ENCODE data around the gene ETFB. TPM values are rescaled to one million over a fixed set of nuclear protein-coding genes. Genes with fewer than 3 reads are reported as not detected.

ETFB gene
- total RNA-seq, 2 experiments from 2014 or later = 108 to 132 TPM

GRCh38 chr19:51370230-51370629 is 4.0 kb upstream of the ETFB start:
- no peak for DNase-seq
- Mint-ChIP-seq H3K4me3 (peak overlapping the region; percentile 69), H3K36me3 (ENCODE audit: low read depth) (peaks cover 9% of the 10 kb centered on the region), H3K4me1 (peaks cover 78% of the 10 kb centered on the region), H3K27me3 (no peaks in the 10 kb centered on the region), H3K9me3 (peaks cover 4% of the 10 kb centered on the region), H3K27ac (peak overlapping the region; percentile 95)
- CTCF ChIA-PET = interaction anchor here (1.3 kb wide), 1 partner anchor 31 kb away, joined by 3 read pairs; no protein-coding TSS in a partner anchor
- POLR2A ChIA-PET = no interaction called here

- Mint-ChIP-seq H3K9me3 (peaks cover 4% of the 10 kb centered on the region), H3K4me3 (peak within 1 kb of the TSS; percentile 99), H3K4me1 (peaks cover 76% of the 10 kb centered on the region), H3K27ac (peak within 1 kb of the TSS; percentile 95), H3K27me3 (no peaks in the 10 kb centered on the region), H3K36me3 (ENCODE audit: low read depth) (peaks cover 9% of the 10 kb centered on the region)
- no peak for DNase-seq
- ChIA-PET CTCF (interaction anchor here (0.9 to 1.7 kb wide), 5 partner anchors 10 to 68 kb away, joined by 3 to 13 read pairs (median 4); no protein-coding TSS in a partner anchor), POLR2A (no interaction called here)
Observed at GRCh38 chr19:51368366-51369282, 2.4 kb upstream of the ETFB start, which contains the start of gene CLDND2. Gene CLDND2, minus strand, starts transcription at chr19:51369003. Its CDS starts 426 bp downstream, at chr19:51368577.

- peaks cover 75% of the 10 kb centered on the region for H3K4me1 Mint-ChIP-seq
Observed at GRCh38 chr19:51367565-51368365, 1.6 kb upstream of the ETFB start.

GRCh38 chr19:51367255-51367564 is 1.0 kb upstream of the ETFB start:
- ChIA-PET POLR2A (interaction anchor here (0.8 to 1.2 kb wide), 2 partner anchors 24 to 27 kb away, joined by 3 to 13 read pairs; no protein-coding TSS in a partner anchor), CTCF (interaction anchor here (0.8 to 1.7 kb wide), 6 partner anchors 9 to 54 kb away, joined by 3 to 13 read pairs (median 4); no protein-coding TSS in a partner anchor)
- no peaks in the 10 kb centered on the region for H3K27me3 Mint-ChIP-seq
- H3K27ac Mint-ChIP-seq = peak overlapping the region; percentile 95
- peaks cover 5% of the 10 kb centered on the region for H3K36me3 Mint-ChIP-seq (ENCODE audit: low read depth)
- peak overlapping the region; percentile 99 for H3K4me3 Mint-ChIP-seq
- H3K9me3 Mint-ChIP-seq = no peaks in the 10 kb centered on the region
- no peak for DNase-seq
- peaks cover 75% of the 10 kb centered on the region for H3K4me1 Mint-ChIP-seq

More at GRCh38 chr19:51367565-51368365, 1.6 kb upstream of the ETFB start:
- Mint-ChIP-seq H3K27me3 (no peaks in the 10 kb centered on the region), H3K9me3 (peaks cover 1% of the 10 kb centered on the region), H3K27ac (peak overlapping the region; percentile 95), H3K4me3 (peak overlapping the region; percentile 99), H3K36me3 (ENCODE audit: low read depth) (peaks cover 7% of the 10 kb centered on the region)
- peak; percentile 96 for DNase-seq
- CTCF ChIA-PET = interaction anchor here (0.5 to 1.7 kb wide), 8 partner anchors 9 to 247 kb away, joined by 3 to 13 read pairs (median 4); no protein-coding TSS in a partner anchor
- POLR2A ChIA-PET = interaction anchor here (0.8 to 1.2 kb wide), 2 partner anchors 24 to 27 kb away, joined by 3 to 13 read pairs; no protein-coding TSS in a partner anchor

- Mint-ChIP-seq H3K36me3 (ENCODE audit: low read depth) (peaks cover 5% of the 10 kb centered on the region), H3K27ac (peak overlapping the region; percentile 95), H3K4me3 (peak overlapping the region; percentile 99), H3K4me1 (peaks cover 73% of the 10 kb centered on the region), H3K27me3 (no peaks in the 10 kb centered on the region), H3K9me3 (no peaks in the 10 kb centered on the region)
- POLR2A ChIA-PET = interaction anchor here (0.8 to 1.3 kb wide), 3 partner anchors 23 to 29 kb away, joined by 3 to 13 read pairs (median 6); no protein-coding TSS in a partner anchor
- peak; percentile 97 for DNase-seq
- CTCF ChIA-PET = interaction anchor here (1.2 to 1.7 kb wide), 4 partner anchors 17 to 28 kb away, joined by 4 to 13 read pairs (median 8); no protein-coding TSS in a partner anchor
Observed at GRCh38 chr19:51366389-51367254, 434 bp upstream of the ETFB start.

- Mint-ChIP-seq H3K9me3 (no peaks in the 10 kb centered on the region), H3K4me1 (peaks cover 61% of the 10 kb centered on the region), H3K27me3 (no peaks in the 10 kb centered on the region), H3K4me3 (peak overlapping the region; percentile 99), H3K27ac (peak overlapping the region; percentile 95), H3K36me3 (ENCODE audit: low read depth) (peaks cover 5% of the 10 kb centered on the region)
- peak; percentile 30 for DNase-seq
- ChIA-PET POLR2A (interaction anchor here (1.3 kb wide), 1 partner anchor 30 kb away, joined by 6 read pairs; no protein-coding TSS in a partner anchor), CTCF (interaction anchor here (1.3 to 1.8 kb wide), 2 partner anchors 26 to 27 kb away, joined by 3 to 6 read pairs; no protein-coding TSS in a partner anchor)
Observed at GRCh38 chr19:51365211-51365964, 800 bp downstream of the ETFB start.

GRCh38 chr19:51364200-51365106 is 1.7 kb downstream of the ETFB start:
- Mint-ChIP-seq H3K27me3 (no peaks in the 10 kb centered on the region), H3K36me3 (ENCODE audit: low read depth) (peaks cover 2% of the 10 kb centered on the region), H3K27ac (no peak overlapping the region), H3K9me3 (no peaks in the 10 kb centered on the region), H3K4me3 (peak overlapping the region; percentile 46), H3K4me1 (peaks cover 58% of the 10 kb centered on the region)
- DNase-seq = no peak
- POLR2A ChIA-PET = interaction anchor here (0.5 kb wide), 1 partner anchor 82 kb away, joined by 4 read pairs; no protein-coding TSS in a partner anchor
- CTCF ChIA-PET = interaction anchor here (1.8 kb wide), 1 partner anchor 28 kb away, joined by 3 read pairs; no protein-coding TSS in a partner anchor

GRCh38 chr19:51361239-51361638 is 4.9 kb downstream of the ETFB start:
- CTCF ChIA-PET = interaction anchor here (1.2 kb wide), 1 partner anchor 92 kb away, joined by 3 read pairs; no protein-coding TSS in a partner anchor
- no peaks in the 10 kb centered on the region for H3K27me3 Mint-ChIP-seq
- POLR2A ChIA-PET = no interaction called here
- H3K4me1 Mint-ChIP-seq = peaks cover 51% of the 10 kb centered on the region
- H3K36me3 Mint-ChIP-seq (ENCODE audit: low read depth) = peaks cover 10% of the 10 kb centered on the region
- no peak overlapping the region for H3K27ac Mint-ChIP-seq
- H3K9me3 Mint-ChIP-seq = no peaks in the 10 kb centered on the region
- no peak overlapping the region for H3K4me3 Mint-ChIP-seq
- no peak for DNase-seq

- Mint-ChIP-seq H3K9me3 (no peaks in the 10 kb centered on the region), H3K27ac (peak overlapping the region; percentile 17), H3K36me3 (ENCODE audit: low read depth) (peaks cover 13% of the 10 kb centered on the region), H3K27me3 (no peaks in the 10 kb centered on the region), H3K4me1 (peaks cover 55% of the 10 kb centered on the region), H3K4me3 (no peak overlapping the region)
- no peak for DNase-seq
- ChIA-PET POLR2A (interaction anchor here (0.6 kb wide), 1 partner anchor 11 kb away, joined by 3 read pairs; no protein-coding TSS in a partner anchor), CTCF (interaction anchor here (0.7 to 2.7 kb wide), 4 partner anchors 9 to 35 kb away, joined by 3 to 8 read pairs (median 3); no protein-coding TSS in a partner anchor)
Observed at GRCh38 chr19:51359294-51359693, 6.9 kb downstream of the ETFB start.

GRCh38 chr19:51357952-51358351 is 8.2 kb downstream of the ETFB start:
- Mint-ChIP-seq H3K36me3 (ENCODE audit: low read depth) (peaks cover 13% of the 10 kb centered on the region), H3K27me3 (no peaks in the 10 kb centered on the region), H3K27ac (no peak overlapping the region), H3K9me3 (no peaks in the 10 kb centered on the region), H3K4me1 (peaks cover 46% of the 10 kb centered on the region), H3K4me3 (no peak overlapping the region)
- ChIA-PET POLR2A (interaction anchor here (0.9 kb wide), 1 partner anchor 17 kb away, joined by 3 read pairs; no protein-coding TSS in a partner anchor), CTCF (interaction anchor here (0.9 to 2.7 kb wide), 3 partner anchors 9 to 63 kb away, joined by 3 to 8 read pairs (median 3); no protein-coding TSS in a partner anchor)
- DNase-seq = no peak
